Keratinocyte (primary cell): Measurements from ENCODE around the gene SORT1. TPM values are rescaled to one million over a fixed set of nuclear protein-coding genes. Genes with fewer than 3 reads are reported as not detected.

Source experiments
- DNase-seq: peaks from one replicate; pipeline ENCODE4 v3.0.0-alpha.2; 2011; ENCODE audit warnings: low read depth, missing footprints, low spot score
- FAIRE-seq: peaks from 2 replicates; lab custom pipeline; 2011; peaks lifted over from hg19 to GRCh38; lab: Jason Lieb, UNC
- H2AFZ ChIP-seq: 2 replicates; pipeline ENCODE4 v1.6.0; 2012; ENCODE audit warnings: low read length, control low read depth, inconsistent platforms; ENCODE audit not compliant: control insufficient read depth
- H3K27ac ChIP-seq: 2 replicates; pipeline ENCODE4 v1.5.1; 2011; ENCODE audit warnings: low read length; ENCODE audit not compliant: control insufficient read depth, insufficient read depth
- H3K27me3 ChIP-seq: 3 replicates; pipeline ENCODE4 v1.6.0; 2011; ENCODE audit warnings: low read length; ENCODE audit not compliant: control insufficient read depth, insufficient read depth; ENCODE audit errors: extremely low read depth
- H3K36me3 ChIP-seq, 2 experiments: 2 replicates in 1 of 2; 3 replicates in 1 of 2; pipeline ENCODE4 v1.5.1; 2011; ENCODE audit warnings: low read length in 2 of 2, mild to moderate bottlenecking in 1 of 2; ENCODE audit not compliant: control insufficient read depth in 2 of 2, insufficient read depth in 2 of 2; ENCODE audit errors: extremely low read depth in 1 of 2
- H3K4me1 ChIP-seq: 3 replicates; pipeline ENCODE4 v1.5.1; 2011; ENCODE audit warnings: low read length; ENCODE audit not compliant: control insufficient read depth, insufficient read depth; ENCODE audit errors: extremely low read depth
- H3K4me2 ChIP-seq: 3 replicates; pipeline ENCODE4 v1.6.0; 2011; ENCODE audit warnings: low read depth, low read length; ENCODE audit not compliant: control insufficient read depth, insufficient read depth; ENCODE audit errors: extremely low read depth
- H3K4me3 ChIP-seq, 3 experiments: fragments of 200-600 bp in 1 of 3; sonication (generic) in 1 of 3; 2 replicates in 2 of 3; 3 replicates in 1 of 3; pipeline ENCODE4 v1.5.1; 2011 to 2016; ENCODE audit warnings: low read length in 3 of 3, mild to moderate bottlenecking in 3 of 3, control low read depth in 2 of 3, inconsistent platforms in 1 of 3, low read depth in 1 of 3, mixed read lengths in 1 of 3, mixed run types in 1 of 3, moderate library complexity in 1 of 3; ENCODE audit not compliant: control insufficient read depth in 2 of 3, insufficient read depth in 2 of 3; ENCODE audit errors: extremely low read depth in 1 of 3
- H3K79me2 ChIP-seq: 2 replicates; pipeline ENCODE4 v1.6.0; 2012; ENCODE audit warnings: low read length; ENCODE audit not compliant: control insufficient read depth, insufficient read depth
- H3K9ac ChIP-seq: 3 replicates; pipeline ENCODE4 v1.6.0; 2011; ENCODE audit warnings: low read length; ENCODE audit not compliant: control insufficient read depth, insufficient read depth; ENCODE audit errors: extremely low read depth
- H3K9me1 ChIP-seq: 3 replicates; pipeline ENCODE4 v1.6.0; 2011; ENCODE audit warnings: low read length; ENCODE audit not compliant: control insufficient read depth, insufficient read depth; ENCODE audit errors: extremely low read depth
- H3K9me3 ChIP-seq: 2 replicates; pipeline ENCODE4 v1.5.1; 2012; ENCODE audit warnings: low read depth, low read length; ENCODE audit not compliant: control insufficient read depth
- H4K20me1 ChIP-seq: 3 replicates; pipeline ENCODE4 v1.6.0; 2011; ENCODE audit warnings: low read length; ENCODE audit not compliant: control insufficient read depth, insufficient read depth; ENCODE audit errors: extremely low read depth
- CTCF ChIP-seq, 3 experiments: IDR thresholded peaks in 1 of 3; conservative IDR thresholded peaks in 1 of 3; optimal IDR thresholded peaks in 1 of 3; 2 replicates in 2 of 3; 3 replicates in 1 of 3; pipeline versions ENCODE3 to v1.5.1; 2011; ENCODE audit warnings: low read length in 3 of 3, mild to moderate bottlenecking in 3 of 3, moderate library complexity in 2 of 3, control low read depth in 1 of 3, inconsistent platforms in 1 of 3; ENCODE audit not compliant: insufficient read depth in 2 of 3; ENCODE audit errors: extremely low read depth in 1 of 3
- EZH2 ChIP-seq: IDR thresholded peaks from one replicate; pipeline ENCODE4 v1.6.1; 2012; ENCODE audit warnings: inconsistent platforms, mild to moderate bottlenecking, low read length, moderate library complexity
- dilution Hi-C: fragments of 300-500 bp; cut with MboI; formaldehyde crosslinking; loops from one replicate; pipeline ENCODE4 v1.7.0; 2020; ENCODE audit warnings: low sequenced_read_pairs; ENCODE audit not compliant: extremely low pct_ligation_motif_present
- polyA plus RNA-seq, 5 experiments: library from polyadenylated mRNA; depleted of rRNA in 3 of 5; stranded (reverse) in 3 of 5; stranded (forward) in 1 of 5; unstranded in 1 of 5; fragments of >200 nt; gene quantifications; 1 replicate in 1 of 5; 2 replicates in 3 of 5; 3 replicates in 1 of 5; pipeline versions ENCODE4 v1.2.1 to v1.2.3, GENCODE V29; 2011 to 2012; ENCODE audit warnings: missing spikeins in 2 of 5, low read depth in 1 of 5, low replicate concordance in 1 of 5

Gene SORT1
- polyA plus RNA-seq, 1 donor (not counting 4 experiments of a cell fraction or from before 2014, with no cell fraction given) = 1.6 TPM

GRCh38 chr1:109391626-109392025 is 6.1 kb downstream of the SORT1 start:
- Histone ChIP-seq H3K27ac (no peak overlapping the region), H3K27me3 (peaks cover 9% of the 10 kb centered on the region), H3K79me2 (no peaks in the 10 kb centered on the region), H3K9me1 (no peaks in the 10 kb centered on the region), H3K9me3 (no peaks in the 10 kb centered on the region), H3K9ac (no peak overlapping the region), H3K36me3 (no peaks in the 10 kb centered on the region), H2AFZ (no peak overlapping the region), H3K4me3 (no peak overlapping the region), H3K4me1 (peaks cover 4% of the 10 kb centered on the region), H4K20me1 (no peaks in the 10 kb centered on the region), H3K4me2 (no peak overlapping the region)
- no peak for TF ChIP-seq CTCF (optimal IDR thresholded peaks at IDR 0.05 in 1 of 3, IDR thresholded peaks at IDR 0.05 in 1 of 3, conservative IDR thresholded peaks at IDR 0.05 in 1 of 3; ENCODE audit: extremely low read depth in 1 of 3, insufficient read depth in 2 of 3, low read length in 3 of 3)
- TF ChIP-seq EZH2 = no peak
- dilution Hi-C loops = no loop called here
- FAIRE-seq (no peak), DNase-seq (no peak)

- Histone ChIP-seq H3K4me2 (no peak overlapping the region), H3K9me3 (no peaks in the 10 kb centered on the region), H3K4me3 (no peak overlapping the region), H2AFZ (no peak overlapping the region), H3K9ac (no peak overlapping the region), H4K20me1 (no peaks in the 10 kb centered on the region), H3K79me2 (no peaks in the 10 kb centered on the region), H3K4me1 (peaks cover 4% of the 10 kb centered on the region), H3K36me3 (no peaks in the 10 kb centered on the region), H3K27ac (no peak overlapping the region), H3K9me1 (no peaks in the 10 kb centered on the region), H3K27me3 (peaks cover 4% of the 10 kb centered on the region)
- TF ChIP-seq EZH2 = no peak
- no peak for TF ChIP-seq CTCF (optimal IDR thresholded peaks at IDR 0.05 in 1 of 3, IDR thresholded peaks at IDR 0.05 in 1 of 3, conservative IDR thresholded peaks at IDR 0.05 in 1 of 3; ENCODE audit: extremely low read depth in 1 of 3, insufficient read depth in 2 of 3, low read length in 3 of 3)
- dilution Hi-C loops = no loop called here
- DNase-seq (no peak), FAIRE-seq (no peak)
These were observed 6.6 kb downstream of the SORT1 start for GRCh38 chr1:109391157-109391556.
